A673 (cell line): Measurements from ENCODE around the gene IFRD2. TPM values are rescaled to one million over a fixed set of nuclear protein-coding genes. Genes with fewer than 3 reads are reported as not detected.

Source experiments
- BruUV-seq: library from RNA; stranded (reverse); fragments of 400-500 nt; replicated peaks from 2 replicates; lab custom pipeline; 2021; lab: Mats Ljungman, UMichigan
- CTCF ChIA-PET: fragments of 300-600 bp; sonication (Branson Sonifier 250); formaldehyde crosslinking; loops from one replicate; lab custom pipeline; 2022; ENCODE audit warnings: antibody characterized with exemption; lab: Charles Lee
- POLR2A ChIA-PET: fragments of 300-600 bp; sonication (Branson Sonifier 250); formaldehyde crosslinking; loops from one replicate; lab custom pipeline; 2022; ENCODE audit warnings: antibody characterized with exemption; ENCODE audit not compliant: low non-redundant PET; lab: Charles Lee
- DNase-seq: peaks from one replicate; pipeline ENCODE4 v3.0.0-alpha.2; 2015; ENCODE audit warnings: low spot score
- H3K27ac ChIP-seq: fragments of 200-600 bp; sonication (generic); 2 replicates; pipeline ENCODE4 v1.5.1; 2016; ENCODE audit warnings: mixed run types, low read depth, mild to moderate bottlenecking, mixed read lengths, antibody characterized with exemption, low read length; ENCODE audit not compliant: poor library complexity, severe bottlenecking
- H3K27me3 ChIP-seq: fragments of 200-600 bp; sonication (generic); replicated peaks from 2 replicates; pipeline ENCODE4 v1.6.1; 2017; ENCODE audit warnings: mixed run types, low read depth, mild to moderate bottlenecking, mixed read lengths, antibody characterized with exemption, low read length; ENCODE audit not compliant: insufficient read depth, poor library complexity
- H3K36me3 ChIP-seq: fragments of 200-600 bp; sonication (generic); 2 replicates; pipeline ENCODE4 v1.6.1; 2016; ENCODE audit warnings: mixed run types, mild to moderate bottlenecking, mixed read lengths, antibody characterized with exemption, low read length; ENCODE audit not compliant: insufficient read depth, poor library complexity, severe bottlenecking
- H3K4me1 ChIP-seq: fragments of 200-600 bp; sonication (generic); 2 replicates; pipeline ENCODE4 v1.6.1; 2017; ENCODE audit warnings: mixed run types, mild to moderate bottlenecking, mixed read lengths, antibody characterized with exemption, low read length; ENCODE audit not compliant: insufficient read depth, poor library complexity, severe bottlenecking
- H3K4me3 ChIP-seq: fragments of 200-600 bp; sonication (generic); 2 replicates; pipeline ENCODE4 v1.5.1; 2016; ENCODE audit warnings: low read depth, mixed run types, mild to moderate bottlenecking, mixed read lengths, low read length; ENCODE audit not compliant: poor library complexity, severe bottlenecking
- H3K9me3 ChIP-seq: fragments of 200-600 bp; sonication (generic); 2 replicates; pipeline ENCODE4 v1.6.1; 2016; ENCODE audit warnings: mixed run types, low read depth, mild to moderate bottlenecking, mixed read lengths, antibody characterized with exemption, low read length; ENCODE audit not compliant: poor library complexity, severe bottlenecking
- EZH2 ChIP-seq: fragments of 200-600 bp; sonication (generic); IDR thresholded peaks from 2 replicates; pipeline ENCODE4 v1.6.1; 2017; ENCODE audit warnings: borderline replicate concordance, low read depth, mild to moderate bottlenecking, mixed read lengths, antibody characterized with exemption, low read length; ENCODE audit not compliant: poor library complexity, severe bottlenecking
- intact Hi-C: fragments of 100-400 bp; cut with micrococcal nuclease; formaldehyde crosslinking; loops from one replicate; pipeline ENCODE4 v1.10.0; 2022; ENCODE audit not compliant: unreplicated experiment
- total RNA-seq: library from RNA; stranded (reverse); gene quantifications from 2 replicates; pipeline ENCODE4 v1.2.3, GENCODE V29; 2021
- TF ChIP-seq, protein P1 (sequence below): fragments of 300-800, 200-600 bp; sonication (generic); conservative IDR thresholded peaks from 2 replicates; pipeline ENCODE4 v1.5.1; 2017; ENCODE audit warnings: low read depth, mild to moderate bottlenecking, antibody characterized with exemption, low read length, moderate library complexity, mixed read lengths

IFRD2 gene
- total RNA-seq, 1 experiment from 2014 or later: 77.4 TPM

GRCh38 chr3:50251220-50251619 is 41.0 kb downstream of the IFRD2 start:
- Histone ChIP-seq H3K27ac (no peak overlapping the region), H3K4me1 (peaks cover 9% of the 10 kb centered on the region), H3K36me3 (peaks cover under 1% of the 10 kb centered on the region), H3K27me3 (no peaks in the 10 kb centered on the region), H3K4me3 (no peak overlapping the region), H3K9me3 (no peaks in the 10 kb centered on the region)
- BruUV-seq: no TSS peak
- TF ChIP-seq, protein P1, sequence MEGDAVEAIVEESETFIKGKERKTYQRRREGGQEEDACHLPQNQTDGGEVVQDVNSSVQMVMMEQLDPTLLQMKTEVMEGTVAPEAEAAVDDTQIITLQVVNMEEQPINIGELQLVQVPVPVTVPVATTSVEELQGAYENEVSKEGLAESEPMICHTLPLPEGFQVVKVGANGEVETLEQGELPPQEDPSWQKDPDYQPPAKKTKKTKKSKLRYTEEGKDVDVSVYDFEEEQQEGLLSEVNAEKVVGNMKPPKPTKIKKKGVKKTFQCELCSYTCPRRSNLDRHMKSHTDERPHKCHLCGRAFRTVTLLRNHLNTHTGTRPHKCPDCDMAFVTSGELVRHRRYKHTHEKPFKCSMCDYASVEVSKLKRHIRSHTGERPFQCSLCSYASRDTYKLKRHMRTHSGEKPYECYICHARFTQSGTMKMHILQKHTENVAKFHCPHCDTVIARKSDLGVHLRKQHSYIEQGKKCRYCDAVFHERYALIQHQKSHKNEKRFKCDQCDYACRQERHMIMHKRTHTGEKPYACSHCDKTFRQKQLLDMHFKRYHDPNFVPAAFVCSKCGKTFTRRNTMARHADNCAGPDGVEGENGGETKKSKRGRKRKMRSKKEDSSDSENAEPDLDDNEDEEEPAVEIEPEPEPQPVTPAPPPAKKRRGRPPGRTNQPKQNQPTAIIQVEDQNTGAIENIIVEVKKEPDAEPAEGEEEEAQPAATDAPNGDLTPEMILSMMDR: no peak
- TF ChIP-seq EZH2: no peak
- ChIA-PET CTCF (no interaction called here), POLR2A (no interaction called here)
- intact Hi-C loops: no loop called here
- no peak for DNase-seq

- TF ChIP-seq EZH2: no peak
- Histone ChIP-seq H3K36me3 (no peaks in the 10 kb centered on the region), H3K4me3 (no peak overlapping the region), H3K9me3 (no peaks in the 10 kb centered on the region), H3K27me3 (no peaks in the 10 kb centered on the region), H3K27ac (no peak overlapping the region), H3K4me1 (peaks cover 9% of the 10 kb centered on the region)
- ChIA-PET CTCF (no interaction called here), POLR2A (no interaction called here)
- intact Hi-C loops: no loop called here
- BruUV-seq: no TSS peak
- no peak for DNase-seq
These were observed 41.7 kb downstream of the IFRD2 start for GRCh38 chr3:50250514-50250913.

GRCh38 chr3:50249457-50249856 is 42.8 kb downstream of the IFRD2 start:
- ChIA-PET CTCF (no interaction called here), POLR2A (no interaction called here)
- Histone ChIP-seq H3K36me3 (no peaks in the 10 kb centered on the region), H3K9me3 (no peaks in the 10 kb centered on the region), H3K4me1 (peaks cover 9% of the 10 kb centered on the region), H3K27me3 (no peaks in the 10 kb centered on the region), H3K27ac (no peak overlapping the region), H3K4me3 (no peak overlapping the region)
- TF ChIP-seq EZH2: no peak
- TF ChIP-seq, protein P1: no peak
- no TSS peak for BruUV-seq
- intact Hi-C loops: no loop called here
- no peak for DNase-seq

DNA sequence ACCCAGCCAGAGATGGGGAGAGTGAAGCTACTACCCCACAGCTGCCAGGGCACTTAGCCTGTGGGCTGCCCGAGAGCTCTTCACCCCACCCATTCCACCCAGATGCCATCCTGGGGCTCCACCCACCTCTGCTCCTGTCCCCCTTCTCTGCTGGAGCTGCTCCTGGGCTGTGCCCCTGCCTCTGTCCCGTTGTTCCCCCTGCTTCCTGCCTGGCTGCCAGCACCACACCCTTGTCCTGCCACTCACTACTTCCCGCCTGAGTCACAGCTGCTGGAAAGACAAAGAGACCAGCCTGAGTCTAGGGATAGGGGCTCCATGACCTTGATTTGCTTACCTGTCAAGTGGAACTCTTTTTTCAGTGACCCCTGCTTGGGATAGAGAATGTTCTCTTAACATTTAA is 43.8 kb downstream of the IFRD2 start:
- no TSS peak for BruUV-seq
- H3K4me1 ChIP-seq: peaks cover 9% of the 10 kb centered on the region
- H3K9me3 ChIP-seq: no peaks in the 10 kb centered on the region
- POLR2A ChIA-PET: no interaction called here
- CTCF ChIA-PET: no interaction called here
- no peak overlapping the region for H3K27ac ChIP-seq
- no peak overlapping the region for H3K4me3 ChIP-seq
- TF ChIP-seq EZH2: no peak
- TF ChIP-seq, protein P1: no peak
- DNase-seq: no peak
- intact Hi-C loops: no loop called here
- no peaks in the 10 kb centered on the region for H3K36me3 ChIP-seq
- H3K27me3 ChIP-seq: no peaks in the 10 kb centered on the region
